H1 (cell line): ENCODE measurements around the gene GJD4. TPM values are rescaled to one million over a fixed set of nuclear protein-coding genes. Genes with fewer than 3 reads are reported as not detected.

Source experiments
- ATF2 ChIP-seq: IDR thresholded peaks from 2 replicates; pipeline ENCODE4 v1.6.1; 2012; ENCODE audit warnings: low read length, inconsistent platforms
- ATF3 ChIP-seq: IDR thresholded peaks from 2 replicates; pipeline ENCODE4 v1.6.1; 2011; ENCODE audit warnings: low read depth, mild to moderate bottlenecking, low read length; ENCODE audit not compliant: insufficient read depth
- BCL11A ChIP-seq, 2 experiments: IDR thresholded peaks; one replicate each; pipeline ENCODE4 v1.6.1; 2011; ENCODE audit warnings: low read depth in 2 of 2, low read length in 2 of 2, mild to moderate bottlenecking in 2 of 2
- CHD7 ChIP-seq: fragments of 300-600 bp; sonication (generic); IDR thresholded peaks from 2 replicates; pipeline ENCODE4 v1.7.1; 2012; ENCODE audit warnings: low read length, moderate library complexity, mild to moderate bottlenecking, inconsistent platforms; ENCODE audit not compliant: insufficient replicate concordance
- POLR2A ChIP-seq, 2 experiments: IDR thresholded peaks; 1 replicate in 1 of 2; 2 replicates in 1 of 2; pipeline ENCODE4 v1.6.1; 2011; ENCODE audit warnings: low read depth in 2 of 2, low read length in 2 of 2, mild to moderate bottlenecking in 2 of 2; ENCODE audit errors: control extremely low read depth in 1 of 2
- RAD21 ChIP-seq, 2 experiments: IDR thresholded peaks in 1 of 2; conservative IDR thresholded peaks in 1 of 2; 2 replicates each; pipeline ENCODE4 v1.6.1; 2011; ENCODE audit warnings: low read depth in 2 of 2, low read length in 2 of 2, improper control_type of control experiment in 1 of 2, inconsistent platforms in 1 of 2, mild to moderate bottlenecking in 1 of 2, moderate library complexity in 1 of 2
- SP2 ChIP-seq: IDR thresholded peaks from 2 replicates; pipeline ENCODE4 v1.6.1; 2012; ENCODE audit warnings: mild to moderate bottlenecking, low read length, inconsistent platforms
- SUZ12 ChIP-seq: fragments of 200-600 bp; sonication (generic); IDR thresholded peaks from 2 replicates; pipeline ENCODE4 v1.6.1; 2012; ENCODE audit warnings: mild to moderate bottlenecking, inconsistent platforms, low read length, moderate library complexity, mixed read lengths
- polyA plus RNA-seq, 7 experiments: library from polyadenylated mRNA; depleted of rRNA in 3 of 7; stranded (reverse) in 5 of 7; unstranded in 2 of 7; fragments of >200 nt in 5 of 7; fragments of 200-250 nt in 2 of 7; gene quantifications; 1 replicate in 5 of 7; 2 replicates in 1 of 7; 4 replicates in 1 of 7; pipeline versions ENCODE4 v1.2.1 to v1.2.3, GENCODE V29; 2011 to 2013; ENCODE audit warnings: missing spikeins in 2 of 7, mixed read lengths in 2 of 7
- total RNA-seq: library from RNA; stranded (reverse); fragmentation: NEBNext Ultra II Directional; extraction: Animal tissue kit (Norgen Biotek cat#: 25700); gene quantifications from 2 replicates; pipeline ENCODE4 v1.2.1, GENCODE V29; 2021

The GJD4 gene
- total and polyA plus RNA-seq, 2 of the 8 experiments (the other 6 are each of a cell fraction or from before 2014, with no cell fraction given), result not detected

GRCh38 chr10:35639728-35640401 lies 34.7 kb downstream of the GJD4 start (continued):
- no peak for TF ChIP-seq ATF3
- TF ChIP-seq BCL11A (IDR thresholded peaks at IDR 0.05; ENCODE audit: low read depth in 2 of 2, low read length in 2 of 2), result no peak
- TF ChIP-seq POLR2A (IDR thresholded peaks at IDR 0.05; ENCODE audit: control extremely low read depth in 1 of 2, low read depth in 2 of 2, low read length in 2 of 2), result no peak
- TF ChIP-seq CHD7, result no peak
- 0 out of 2 replicates have a peak, but pooled peaks have one; percentile 37 for TF ChIP-seq SUZ12
- TF ChIP-seq ATF2, result no peak
- no peak for TF ChIP-seq SP2
- peak in 1 of 2 experiments; percentile 17; a peak in 1 of 4 replicates for TF ChIP-seq RAD21 (IDR thresholded peaks at IDR 0.05 in 1 of 2, conservative IDR thresholded peaks at IDR 0.05 in 1 of 2; ENCODE audit: low read depth in 2 of 2, low read length in 2 of 2)
